SIG-M5 (cell line): ENCODE measurements around the gene ITGA1.
"Not testable (repeated sequence)": the region's sequence is repeated elsewhere in the genome, so short reads cannot be mapped to it uniquely, and the experiment has no call there.

Experiments
- DNase-seq: peaks from one replicate; lab custom pipeline; 2025; lab: John Stamatoyannopoulos, UW

The ITGA1 gene

GRCh38 chr5:52802272-52802973 is 14.7 kb downstream of the ITGA1 start:
- DNase-seq, result no peak

GRCh38 chr5:52802974-52803336 is 15.2 kb downstream of the ITGA1 start:
- DNase-seq, result no peak

- DNase-seq, result no peak
Observed at GRCh38 chr5:52804387-52804791, 16.7 kb downstream of the ITGA1 start.

DNA sequence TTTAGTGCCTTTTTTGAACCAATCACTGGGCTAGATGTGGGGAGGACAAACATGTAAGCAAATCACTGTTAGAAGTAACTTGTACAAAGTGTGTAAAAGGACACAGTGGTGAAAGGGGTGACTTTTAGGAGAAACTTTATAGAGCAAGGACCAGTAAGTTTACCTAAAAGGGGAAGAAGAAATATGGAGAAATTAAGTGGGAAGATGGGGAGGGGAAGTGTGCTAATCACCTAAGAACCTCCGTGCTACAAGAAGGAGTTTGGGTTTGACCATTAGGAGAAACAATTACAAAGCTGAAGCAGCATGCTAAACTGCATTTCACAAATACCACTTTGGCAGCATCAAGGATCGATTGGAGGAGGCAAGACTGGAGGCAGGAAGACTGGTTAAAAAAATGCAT is 17.3 kb downstream of the ITGA1 start:
- no peak for DNase-seq

GRCh38 chr5:52805615-52806014 is 17.9 kb downstream of the ITGA1 start:
- no peak for DNase-seq

- no peak for DNase-seq
Observed at GRCh38 chr5:52807037-52807436, 19.3 kb downstream of the ITGA1 start.

GRCh38 chr5:52807723-52808122 is 20.0 kb downstream of the ITGA1 start:
- DNase-seq, result no peak

DNA sequence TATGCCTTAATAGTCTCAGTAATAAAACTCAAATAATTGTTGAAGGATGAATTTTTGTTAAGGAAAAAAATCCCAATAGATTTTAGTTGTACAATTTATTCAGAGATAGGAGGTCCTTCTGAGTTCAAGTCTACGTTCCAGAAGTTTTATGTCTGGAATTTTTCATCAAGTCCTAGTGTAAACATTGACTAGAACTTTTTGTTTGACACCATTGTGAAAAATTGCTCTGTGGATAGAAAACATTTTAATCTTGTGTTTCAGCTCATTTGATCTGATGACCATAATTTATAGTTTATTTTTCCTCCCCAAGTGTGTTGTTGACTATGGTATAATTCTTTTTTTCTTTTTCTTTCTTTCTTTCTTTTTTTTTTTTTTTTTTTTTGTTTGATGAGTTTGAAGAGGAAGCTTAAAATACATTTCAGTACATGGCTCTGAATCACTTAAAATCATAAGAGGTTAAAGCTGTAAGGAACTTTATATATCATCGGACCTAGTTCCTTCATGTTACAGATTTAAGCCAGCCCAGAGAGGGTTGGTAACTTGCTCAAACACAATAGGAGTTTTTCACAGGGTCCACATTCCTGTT is 20.7 kb downstream of the ITGA1 start:
- DNase-seq, result no peak

DNA sequence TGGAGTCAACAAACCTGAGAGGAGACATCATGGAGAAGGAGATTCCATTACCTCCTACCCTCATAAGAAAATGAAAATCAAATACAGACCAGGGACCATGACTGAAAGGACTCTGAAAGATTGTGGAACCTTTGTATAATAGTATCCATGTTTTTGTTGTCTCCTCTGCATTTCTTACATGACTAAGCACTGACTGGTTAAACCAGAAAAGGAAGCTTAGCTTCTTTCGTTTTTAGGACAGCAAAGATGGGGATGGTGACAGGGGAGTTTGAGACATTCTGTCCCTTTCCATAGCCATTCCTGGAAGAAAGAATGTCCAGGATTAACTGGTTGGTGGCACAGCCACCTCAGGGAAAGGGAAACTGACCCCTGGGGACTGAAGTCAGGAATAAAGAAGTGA is 22.2 kb downstream of the ITGA1 start:
- DNase-seq, result no peak

DNA sequence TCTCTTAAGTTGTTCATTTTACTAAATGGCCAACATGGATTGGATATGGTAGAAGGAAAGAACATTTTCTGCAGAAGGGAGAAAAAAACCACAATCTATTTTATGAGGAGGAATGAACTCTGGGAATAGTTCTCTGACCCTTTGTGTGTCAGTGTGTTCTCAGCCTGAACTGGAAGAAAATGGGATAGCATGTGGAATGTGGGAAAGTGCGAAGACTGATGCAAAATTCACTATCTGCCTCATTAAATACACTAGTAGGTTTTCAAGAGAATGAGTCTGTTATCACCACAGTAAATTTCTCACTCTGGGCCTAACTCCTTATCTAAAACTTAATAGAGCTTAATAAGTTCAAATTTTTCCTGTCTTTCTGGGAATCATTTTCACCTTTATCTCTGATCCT is 22.7 kb downstream of the ITGA1 start:
- no peak for DNase-seq

DNA sequence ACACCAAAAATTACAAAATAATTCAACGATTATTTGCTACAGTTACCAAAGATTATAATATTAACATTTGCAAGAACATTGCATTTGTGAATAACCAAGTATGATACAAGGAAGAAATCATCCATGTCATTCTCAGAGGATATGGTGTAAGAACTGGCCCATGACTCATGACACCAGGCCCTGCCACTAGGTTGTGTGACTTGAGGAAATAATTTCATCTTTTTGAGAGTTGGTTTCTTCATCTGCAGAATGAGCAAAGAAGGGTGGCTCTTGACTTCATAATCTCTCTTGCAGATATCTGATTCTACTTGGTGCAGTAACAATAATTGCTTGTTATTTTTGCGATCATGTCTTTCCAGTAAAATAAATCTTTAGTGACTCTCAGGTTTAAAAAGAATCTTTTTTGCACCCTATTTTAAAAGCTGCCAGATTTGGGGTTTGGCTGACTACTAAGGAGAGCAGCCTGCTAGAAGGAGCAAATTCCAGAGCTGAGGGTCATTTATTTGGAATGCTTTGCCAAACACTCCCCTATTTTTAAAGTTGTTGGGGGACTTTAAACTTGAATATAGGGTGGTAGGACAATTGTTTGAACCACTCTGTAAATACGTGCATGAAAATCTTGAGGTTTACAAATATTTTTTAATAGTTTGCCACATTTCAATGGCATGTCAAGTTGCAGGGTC is 23.5 kb downstream of the ITGA1 start:
- DNase-seq, result peak; percentile 72

DNA sequence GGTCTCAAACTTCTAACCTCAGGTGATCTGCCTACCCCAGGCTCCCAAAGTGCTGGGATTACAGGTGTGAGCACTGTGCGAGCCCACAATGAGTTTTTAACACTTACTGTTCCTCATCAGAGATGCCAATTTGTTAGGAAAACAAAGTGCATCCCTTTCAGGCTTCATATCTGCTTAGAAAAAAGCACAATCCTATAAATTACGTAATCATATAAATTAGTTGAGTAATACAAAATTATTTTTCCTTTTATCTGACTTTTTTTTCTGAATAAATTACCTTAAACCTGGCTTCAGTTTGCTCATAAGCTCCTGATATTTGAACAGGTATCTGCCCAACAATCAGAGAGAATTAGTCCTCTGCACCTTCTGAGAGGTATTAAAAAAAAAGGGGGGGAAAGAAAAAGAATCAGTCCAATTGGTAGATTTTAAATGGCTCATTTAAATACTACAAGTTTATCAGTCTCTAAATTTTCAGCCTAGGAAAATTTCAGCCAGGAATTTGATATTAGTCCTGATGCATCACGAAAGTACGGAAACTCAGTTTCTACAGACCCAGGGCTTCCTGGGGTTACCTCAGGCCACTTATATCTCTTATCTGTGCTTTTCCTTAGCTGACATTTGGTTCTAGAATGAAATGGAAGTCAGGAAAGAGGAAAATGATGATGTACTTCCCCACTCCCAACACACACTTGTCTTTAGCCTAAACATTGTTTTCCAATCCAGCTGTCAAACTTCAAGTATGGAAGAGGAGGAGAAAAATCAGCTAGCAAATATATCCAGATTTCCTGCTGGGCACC is 26.8 kb downstream of the ITGA1 start:
- no peak for DNase-seq

GRCh38 chr5:52817818-52818217 is 30.1 kb downstream of the ITGA1 start:
- DNase-seq, result no peak

- no peak for DNase-seq
Observed at GRCh38 chr5:52818360-52818759, 30.6 kb downstream of the ITGA1 start.

GRCh38 chr5:52818807-52819206 is 31.1 kb downstream of the ITGA1 start:
- not testable (repeated sequence) for DNase-seq

- DNase-seq, result no peak
Observed at GRCh38 chr5:52821901-52822300, 34.2 kb downstream of the ITGA1 start.

DNA sequence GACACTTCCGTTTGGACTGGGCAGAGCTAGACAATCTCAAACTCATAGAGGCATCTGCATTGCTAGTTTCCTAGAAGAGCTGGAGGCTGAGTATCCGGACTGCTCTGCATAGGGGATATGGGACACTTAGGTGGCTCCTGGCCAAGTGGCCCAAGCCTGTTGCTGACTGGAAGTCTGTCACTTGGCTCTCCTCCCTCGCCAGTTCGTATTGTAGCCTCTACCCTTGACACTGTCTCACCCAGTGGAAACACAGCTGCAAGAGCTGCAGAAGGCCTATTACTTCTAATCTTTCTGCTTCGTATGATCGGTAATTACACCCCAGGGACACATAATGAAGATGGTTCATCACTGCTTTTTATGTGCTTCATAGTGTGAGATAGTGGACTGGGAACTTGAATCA is 34.7 kb downstream of the ITGA1 start:
- no peak for DNase-seq

GRCh38 chr5:52824827-52825226 is 37.1 kb downstream of the ITGA1 start:
- no peak for DNase-seq

- no peak for DNase-seq
Observed at GRCh38 chr5:52825826-52826225, 38.1 kb downstream of the ITGA1 start.

DNA sequence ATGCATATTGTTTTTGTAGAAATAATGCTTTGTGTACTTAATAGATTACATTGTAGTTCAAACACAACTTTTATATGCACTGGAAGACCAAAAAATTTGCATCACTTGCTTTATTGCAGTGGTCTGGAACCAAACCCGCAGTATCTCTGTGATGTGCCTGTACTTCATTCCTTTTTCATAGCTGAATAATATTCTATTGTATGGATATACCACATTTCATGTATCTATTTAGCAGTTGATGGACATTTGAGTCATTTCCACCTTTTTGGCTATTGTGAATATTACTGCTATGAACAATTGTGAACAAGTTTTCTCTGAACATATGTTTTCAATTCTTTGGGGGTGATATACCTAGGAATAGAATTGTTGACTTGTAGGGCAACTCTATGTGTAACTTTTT is 40.1 kb downstream of the ITGA1 start:
- no peak for DNase-seq

DNA sequence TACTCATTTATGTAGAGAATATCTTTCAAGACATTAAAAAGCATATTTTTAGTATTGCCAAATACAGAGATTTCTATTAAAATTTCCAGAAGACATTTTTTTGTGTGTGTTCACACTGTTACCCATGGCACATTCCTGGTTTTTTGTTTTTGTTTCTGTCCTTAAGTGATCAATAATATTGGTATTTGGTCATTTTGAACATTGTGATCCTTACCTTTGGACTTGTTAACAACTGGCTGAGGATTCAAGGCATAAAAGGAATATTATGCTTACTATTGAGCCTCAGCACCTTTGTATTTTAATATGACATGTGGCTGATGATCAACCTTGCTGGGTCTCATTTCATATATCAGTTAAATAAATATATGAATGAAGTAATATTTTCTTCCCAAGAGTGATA is 41.9 kb downstream of the ITGA1 start:
- DNase-seq, result no peak

DNA sequence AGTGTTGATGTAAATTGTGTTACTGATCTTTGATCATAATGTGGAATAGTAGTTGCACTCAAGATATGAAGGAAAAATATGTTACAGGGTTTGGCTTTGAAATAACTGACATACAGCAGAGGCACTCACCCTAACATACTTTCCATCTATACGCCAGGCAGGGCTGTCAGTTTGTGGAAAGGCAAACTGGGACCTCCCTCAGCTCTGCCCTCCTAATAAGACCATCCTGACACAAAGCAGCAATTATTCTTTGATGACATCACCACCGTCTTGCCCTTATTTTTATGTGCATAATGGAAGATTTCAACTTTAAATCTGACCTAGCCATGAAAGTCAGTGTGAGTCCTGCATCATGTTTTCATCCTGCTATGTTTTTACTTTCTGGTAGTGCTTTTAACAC is 42.9 kb downstream of the ITGA1 start:
- no peak for DNase-seq
